NCI-H146 treated with DMSO at 0.1 percent for 48 hours (cell line): ENCODE data around the gene KXD1.
"Not testable (repeated sequence)": the region's sequence is repeated elsewhere in the genome, so short reads cannot be mapped to it uniquely, and the experiment has no call there.

Source experiments
- DNase-seq: peaks from one replicate; lab custom pipeline; 2025; ENCODE audit not compliant: unreplicated experiment; lab: John Stamatoyannopoulos, UW

KXD1 gene

GRCh38 chr19:18599485-18599884 is 41.8 kb downstream of the KXD1 start:
- DNase-seq, result no peak

GRCh38 chr19:18600692-18601397 is 43.2 kb downstream of the KXD1 start:
- not testable (repeated sequence) for DNase-seq

GRCh38 chr19:18601875-18602274 is 44.2 kb downstream of the KXD1 start:
- no peak for DNase-seq

GRCh38 chr19:18603255-18603957 is 45.7 kb downstream of the KXD1 start:
- DNase-seq, result no peak

GRCh38 chr19:18603958-18604819 is 46.5 kb downstream of the KXD1 start:
- DNase-seq, result no peak

- no peak for DNase-seq
Measured at GRCh38 chr19:18604820-18605159, 47.1 kb downstream of the KXD1 start.

- no peak for DNase-seq
Measured at GRCh38 chr19:18605196-18605545, 47.5 kb downstream of the KXD1 start.

- DNase-seq, result no peak
Measured at GRCh38 chr19:18605546-18606280, 48.0 kb downstream of the KXD1 start.

GRCh38 chr19:18606281-18607225 is 48.9 kb downstream of the KXD1 start, which contains the start of gene CRLF1:
Gene CRLF1 (minus strand): TSS chr19:18606799. CDS start chr19:18606656, 143 bp downstream.
- no peak for DNase-seq

GRCh38 chr19:18607226-18608101 is 49.8 kb downstream of the KXD1 start:
- DNase-seq, result no peak

- DNase-seq, result no peak
Measured at GRCh38 chr19:18608102-18608804, 50.6 kb downstream of the KXD1 start.

- DNase-seq, result no peak
Measured at GRCh38 chr19:18608805-18609716, 51.4 kb downstream of the KXD1 start.

GRCh38 chr19:18609717-18610051 is 52.0 kb downstream of the KXD1 start:
- no peak for DNase-seq

GRCh38 chr19:18610245-18610555 is 52.5 kb downstream of the KXD1 start:
- no peak for DNase-seq

- DNase-seq, result no peak
Measured at GRCh38 chr19:18610556-18611326, 53.1 kb downstream of the KXD1 start.

- DNase-seq, result no peak
Measured at GRCh38 chr19:18611327-18612050, 53.8 kb downstream of the KXD1 start.
